Measurements from ENCODE around the gene IFFO2. TPM values are rescaled to one million over a fixed set of nuclear protein-coding genes. Genes with fewer than 3 reads are reported as not detected.

IFFO2 gene
- total RNA-seq, 1 experiment from 2014 or later, result 15.6 TPM

DNA sequence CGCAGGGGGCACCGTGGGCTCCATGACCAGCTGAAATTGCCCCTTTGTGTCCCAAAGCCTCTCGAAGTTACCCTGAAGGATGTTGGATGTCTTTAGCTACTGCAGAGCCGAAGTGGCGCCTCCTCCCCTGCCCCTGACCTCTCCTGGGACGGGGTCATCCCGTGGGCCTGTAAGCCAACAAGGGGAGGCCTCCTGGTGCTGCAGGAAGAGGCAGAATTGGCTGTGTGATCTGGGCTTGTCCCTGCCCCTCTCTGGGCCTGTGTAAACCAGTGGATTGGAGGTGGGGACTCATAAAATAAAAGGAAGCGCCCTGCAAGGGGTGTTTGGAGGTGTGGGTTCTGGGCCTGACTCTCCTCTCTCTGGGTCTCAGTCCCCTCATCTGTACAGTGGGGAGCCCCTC is 94.9 kb downstream of the IFFO2 start:
- no TSS peak for BruUV-seq (replicated peaks)
- Histone ChIP-seq H3K4me2 (ENCODE audit: low read length) (no peak overlapping the region), H3K27me3 (ENCODE audit: insufficient read depth, low read length) (0 out of 2 replicates have a peak, but pooled peaks cover 3% of the 10 kb centered on the region), H3K9me2 (ENCODE audit: insufficient read depth) (no peaks in the 10 kb centered on the region), H3K27ac (ENCODE audit: low read depth, low read length) (no peak overlapping the region), H3K79me2 (ENCODE audit: insufficient read depth, low read length) (no peaks in the 10 kb centered on the region), H3K4me3 (replicated peaks in 1 of 2; ENCODE audit: low read depth in 1 of 2, low read length in 2 of 2) (no peak overlapping the region), H3K36me3 (ENCODE audit: control insufficient read depth in 1 of 2, insufficient read depth in 2 of 2, low read length in 2 of 2) (no peaks in the 10 kb centered on the region), H3K4me1 (ENCODE audit: control insufficient read depth in 1 of 2, insufficient read depth in 2 of 2, low read length in 2 of 2) (no peaks in the 10 kb centered on the region), H4K20me1 (ENCODE audit: insufficient read depth) (no peaks in the 10 kb centered on the region), H3K9me3 (ENCODE audit: control insufficient read depth in 1 of 2, insufficient read depth in 1 of 2, low read depth in 1 of 2, low read length in 2 of 2) (no peaks in the 10 kb centered on the region), H2AFZ (ENCODE audit: low read depth, low read length, poor library complexity, severe bottlenecking) (no peak overlapping the region), H3K9ac (ENCODE audit: low read length) (no peak overlapping the region)
- intact Hi-C loops (cut with micrococcal nuclease), result no loop called here
- DNase-seq (ENCODE audit: low read depth, low spot score) (no peak), ATAC-seq (no peak)
- POLR2A ChIA-PET, result no interaction called here
- TF ChIP-seq, protein P1, sequence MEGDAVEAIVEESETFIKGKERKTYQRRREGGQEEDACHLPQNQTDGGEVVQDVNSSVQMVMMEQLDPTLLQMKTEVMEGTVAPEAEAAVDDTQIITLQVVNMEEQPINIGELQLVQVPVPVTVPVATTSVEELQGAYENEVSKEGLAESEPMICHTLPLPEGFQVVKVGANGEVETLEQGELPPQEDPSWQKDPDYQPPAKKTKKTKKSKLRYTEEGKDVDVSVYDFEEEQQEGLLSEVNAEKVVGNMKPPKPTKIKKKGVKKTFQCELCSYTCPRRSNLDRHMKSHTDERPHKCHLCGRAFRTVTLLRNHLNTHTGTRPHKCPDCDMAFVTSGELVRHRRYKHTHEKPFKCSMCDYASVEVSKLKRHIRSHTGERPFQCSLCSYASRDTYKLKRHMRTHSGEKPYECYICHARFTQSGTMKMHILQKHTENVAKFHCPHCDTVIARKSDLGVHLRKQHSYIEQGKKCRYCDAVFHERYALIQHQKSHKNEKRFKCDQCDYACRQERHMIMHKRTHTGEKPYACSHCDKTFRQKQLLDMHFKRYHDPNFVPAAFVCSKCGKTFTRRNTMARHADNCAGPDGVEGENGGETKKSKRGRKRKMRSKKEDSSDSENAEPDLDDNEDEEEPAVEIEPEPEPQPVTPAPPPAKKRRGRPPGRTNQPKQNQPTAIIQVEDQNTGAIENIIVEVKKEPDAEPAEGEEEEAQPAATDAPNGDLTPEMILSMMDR (IDR thresholded peaks at IDR 0.05 in 2 of 3, conservative IDR thresholded peaks at IDR 0.05 in 1 of 3; ENCODE audit: borderline replicate concordance in 1 of 3, insufficient read depth in 1 of 3, low read depth in 2 of 3, low read length in 2 of 3), result no peak
- no peak for TF ChIP-seq YY1 (IDR thresholded peaks at IDR 0.05; ENCODE audit: extremely low read depth, insufficient replicate concordance, low read depth, low read length)
- TF ChIP-seq, protein P2, sequence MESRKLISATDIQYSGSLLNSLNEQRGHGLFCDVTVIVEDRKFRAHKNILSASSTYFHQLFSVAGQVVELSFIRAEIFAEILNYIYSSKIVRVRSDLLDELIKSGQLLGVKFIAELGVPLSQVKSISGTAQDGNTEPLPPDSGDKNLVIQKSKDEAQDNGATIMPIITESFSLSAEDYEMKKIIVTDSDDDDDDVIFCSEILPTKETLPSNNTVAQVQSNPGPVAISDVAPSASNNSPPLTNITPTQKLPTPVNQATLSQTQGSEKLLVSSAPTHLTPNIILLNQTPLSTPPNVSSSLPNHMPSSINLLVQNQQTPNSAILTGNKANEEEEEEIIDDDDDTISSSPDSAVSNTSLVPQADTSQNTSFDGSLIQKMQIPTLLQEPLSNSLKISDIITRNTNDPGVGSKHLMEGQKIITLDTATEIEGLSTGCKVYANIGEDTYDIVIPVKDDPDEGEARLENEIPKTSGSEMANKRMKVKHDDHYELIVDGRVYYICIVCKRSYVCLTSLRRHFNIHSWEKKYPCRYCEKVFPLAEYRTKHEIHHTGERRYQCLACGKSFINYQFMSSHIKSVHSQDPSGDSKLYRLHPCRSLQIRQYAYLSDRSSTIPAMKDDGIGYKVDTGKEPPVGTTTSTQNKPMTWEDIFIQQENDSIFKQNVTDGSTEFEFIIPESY (IDR thresholded peaks at IDR 0.05; ENCODE audit: extremely low read depth, insufficient replicate concordance, low read length), result no peak
- TF ChIP-seq SRF (IDR thresholded peaks at IDR 0.05; ENCODE audit: low read depth), result no peak
- TF ChIP-seq ELF1 (IDR thresholded peaks at IDR 0.05; ENCODE audit: borderline replicate concordance, low read depth), result no peak
- no peak for TF ChIP-seq JUND (IDR thresholded peaks at IDR 0.05)
- TF ChIP-seq CBX3 (IDR thresholded peaks at IDR 0.05; ENCODE audit: low read depth), result no peak
- TF ChIP-seq FOSL1 (IDR thresholded peaks at IDR 0.05; ENCODE audit: low read depth), result no peak
- TF ChIP-seq EZH2 (IDR thresholded peaks at IDR 0.05), result no peak
- TF ChIP-seq TCF7L2 (IDR thresholded peaks at IDR 0.05; ENCODE audit: borderline replicate concordance, extremely low read depth, insufficient read depth, insufficient read length), result no peak
- no peak for TF ChIP-seq POLR2A (IDR thresholded peaks at IDR 0.05; ENCODE audit: borderline replicate concordance, extremely low read depth, insufficient read depth, insufficient read length)
- no peak for TF ChIP-seq RAD21 (IDR thresholded peaks at IDR 0.05; ENCODE audit: low read depth)
- no peak for TF ChIP-seq CEBPB (IDR thresholded peaks at IDR 0.05; ENCODE audit: low read depth)
- no peak for TF ChIP-seq POLR2AphosphoS5 (IDR thresholded peaks at IDR 0.05; ENCODE audit: low read depth, low read length)
- TF ChIP-seq, protein P3, sequence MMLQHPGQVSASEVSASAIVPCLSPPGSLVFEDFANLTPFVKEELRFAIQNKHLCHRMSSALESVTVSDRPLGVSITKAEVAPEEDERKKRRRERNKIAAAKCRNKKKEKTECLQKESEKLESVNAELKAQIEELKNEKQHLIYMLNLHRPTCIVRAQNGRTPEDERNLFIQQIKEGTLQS (IDR thresholded peaks at IDR 0.05), result no peak
- TF ChIP-seq ZNF274 (IDR thresholded peaks at IDR 0.05; ENCODE audit: low read depth, low read length), result no peak
- no peak for TF ChIP-seq EGR1 (IDR thresholded peaks at IDR 0.05; ENCODE audit: low read depth)
- TF ChIP-seq ZFX (IDR thresholded peaks at IDR 0.05), result no peak
- RAD21 ChIA-PET (ENCODE audit: low non-redundant PET in 1 of 2, low total read pairs in 2 of 2, uncharacterized antibody in 2 of 2, unreplicated experiment in 2 of 2), result no interaction called here
- CTCF ChIA-PET, result interaction anchor here (1.4 kb wide), 1 partner anchor 14 kb away, joined by 4 read pairs; no protein-coding TSS in a partner anchor
